Measurements from ENCODE around the gene ARFRP1. TPM values are rescaled to one million over a fixed set of nuclear protein-coding genes. Genes with fewer than 3 reads are reported as not detected.

ARFRP1 gene
- total RNA-seq, 2 experiments from 2014 or later = 53.3 to 82.1 TPM

DNA sequence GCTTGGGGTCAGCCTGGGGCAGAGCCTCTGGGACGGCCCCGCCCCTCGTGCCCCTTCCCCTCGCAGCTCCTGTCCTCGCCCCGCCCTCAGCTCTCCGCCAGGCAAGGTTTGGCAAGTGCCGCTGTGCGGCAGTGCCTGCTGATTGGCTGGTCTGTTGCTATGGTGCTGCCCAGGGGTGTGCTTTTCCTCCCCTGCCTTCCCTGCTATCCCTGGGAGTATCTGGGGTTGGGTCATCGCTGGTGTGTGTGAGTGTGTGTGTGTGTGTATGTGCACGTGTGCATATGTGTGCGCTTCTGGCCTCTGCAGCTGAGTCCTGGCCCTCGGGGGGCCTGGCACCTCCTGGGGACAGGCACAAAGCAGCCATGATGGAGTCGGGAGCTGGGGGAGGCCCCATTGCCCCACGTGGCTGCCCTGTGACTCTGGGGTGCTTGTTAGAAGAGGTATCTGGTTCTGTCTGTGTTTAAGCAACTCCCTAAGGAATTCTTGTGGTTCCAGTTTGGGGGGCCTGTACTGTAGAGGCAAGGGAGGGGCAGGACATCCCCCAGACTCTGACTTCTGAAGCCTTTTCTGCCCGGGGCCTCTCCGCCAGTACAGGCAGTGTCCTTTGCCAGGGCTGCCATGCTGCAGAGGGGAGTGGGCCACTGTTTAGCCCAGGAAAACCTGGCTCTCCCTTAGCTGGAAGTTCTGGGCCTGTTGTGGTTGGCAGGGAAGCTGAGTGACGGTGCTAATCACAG is 42.7 kb downstream of the ARFRP1 start:
- no peak for DNase-seq (ENCODE audit: low spot score)
- Histone ChIP-seq H3K27ac (ENCODE audit: low read depth, low read length, poor library complexity, severe bottlenecking) (no peak overlapping the region), H2AFZ (ENCODE audit: low read length) (no peak overlapping the region), H4K20me1 (ENCODE audit: insufficient read depth, low read length) (no peaks in the 10 kb centered on the region), H3K9me3 (ENCODE audit: low read length) (no peaks in the 10 kb centered on the region), H3K4me1 (ENCODE audit: insufficient read depth, low read length, poor library complexity, severe bottlenecking) (no peaks in the 10 kb centered on the region), H3K79me2 (ENCODE audit: insufficient read depth, low read depth, low read length) (no peaks in the 10 kb centered on the region), H3K36me3 (ENCODE audit: insufficient read depth, low read length) (peaks cover 64% of the 10 kb centered on the region), H3K4me2 (ENCODE audit: low read length) (no peak overlapping the region), H3K9me2 (ENCODE audit: insufficient read depth, low read length) (no peaks in the 10 kb centered on the region), H3K4me3 (ENCODE audit: low read depth, low read length, poor library complexity, severe bottlenecking) (no peak overlapping the region)
- CTCF ChIA-PET (ENCODE audit: unreplicated experiment) = no interaction called here
- no peak for TF ChIP-seq EZH2phosphoT487 (IDR thresholded peaks at IDR 0.05; ENCODE audit: borderline replicate concordance, low read depth, low read length)
- TF ChIP-seq, protein P1, sequence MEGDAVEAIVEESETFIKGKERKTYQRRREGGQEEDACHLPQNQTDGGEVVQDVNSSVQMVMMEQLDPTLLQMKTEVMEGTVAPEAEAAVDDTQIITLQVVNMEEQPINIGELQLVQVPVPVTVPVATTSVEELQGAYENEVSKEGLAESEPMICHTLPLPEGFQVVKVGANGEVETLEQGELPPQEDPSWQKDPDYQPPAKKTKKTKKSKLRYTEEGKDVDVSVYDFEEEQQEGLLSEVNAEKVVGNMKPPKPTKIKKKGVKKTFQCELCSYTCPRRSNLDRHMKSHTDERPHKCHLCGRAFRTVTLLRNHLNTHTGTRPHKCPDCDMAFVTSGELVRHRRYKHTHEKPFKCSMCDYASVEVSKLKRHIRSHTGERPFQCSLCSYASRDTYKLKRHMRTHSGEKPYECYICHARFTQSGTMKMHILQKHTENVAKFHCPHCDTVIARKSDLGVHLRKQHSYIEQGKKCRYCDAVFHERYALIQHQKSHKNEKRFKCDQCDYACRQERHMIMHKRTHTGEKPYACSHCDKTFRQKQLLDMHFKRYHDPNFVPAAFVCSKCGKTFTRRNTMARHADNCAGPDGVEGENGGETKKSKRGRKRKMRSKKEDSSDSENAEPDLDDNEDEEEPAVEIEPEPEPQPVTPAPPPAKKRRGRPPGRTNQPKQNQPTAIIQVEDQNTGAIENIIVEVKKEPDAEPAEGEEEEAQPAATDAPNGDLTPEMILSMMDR (conservative IDR thresholded peaks at IDR 0.05; ENCODE audit: low read length) = no peak
- POLR2A ChIA-PET = no interaction called here
- intact Hi-C loops (cut with micrococcal nuclease; ENCODE audit: unreplicated experiment) = no loop called here
- BruUV-seq (replicated peaks) = no TSS peak

DNA sequence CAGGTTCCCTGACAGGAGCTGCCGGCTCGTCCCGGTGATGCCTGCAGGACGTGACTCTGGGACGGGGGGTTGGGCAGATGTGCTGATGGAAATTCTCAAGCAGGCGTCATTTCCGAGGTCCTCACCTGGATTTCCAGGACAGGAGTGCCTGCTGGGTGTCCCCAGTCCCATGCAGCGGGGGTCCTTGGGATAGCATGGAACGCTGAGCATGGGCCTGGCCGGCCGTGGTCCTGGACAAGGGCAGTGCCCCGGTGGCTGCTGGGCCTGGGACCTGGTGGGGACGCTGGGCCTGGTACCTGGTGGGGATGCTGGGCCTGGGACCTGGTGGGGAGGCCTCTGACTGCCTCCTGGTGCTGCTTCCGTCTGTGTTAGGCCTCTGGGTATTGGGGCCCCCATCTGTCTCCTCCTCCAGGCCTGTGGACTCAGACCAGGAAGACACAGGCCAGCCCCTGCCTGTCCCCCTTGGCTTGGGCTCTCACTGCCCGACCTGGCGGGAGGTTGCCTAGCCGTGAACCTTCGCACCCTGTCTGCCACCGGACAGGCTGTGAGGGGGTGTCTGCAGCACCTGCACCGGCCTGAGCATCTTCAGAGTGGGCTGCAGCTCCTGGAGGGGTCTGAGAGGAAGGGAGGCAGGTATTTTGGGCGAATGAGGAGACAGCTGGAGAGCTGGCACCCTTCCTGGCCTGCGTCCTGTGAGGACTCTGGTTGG is 43.5 kb downstream of the ARFRP1 start:
- Histone ChIP-seq H3K79me2 (ENCODE audit: insufficient read depth, low read depth, low read length) (peaks cover 5% of the 10 kb centered on the region; the same call in 1 of the 2 replicates), H3K9me2 (ENCODE audit: insufficient read depth, low read length) (no peaks in the 10 kb centered on the region), H3K9me3 (ENCODE audit: low read length) (no peaks in the 10 kb centered on the region), H2AFZ (ENCODE audit: low read length) (no peak overlapping the region), H4K20me1 (ENCODE audit: insufficient read depth, low read length) (no peaks in the 10 kb centered on the region), H3K4me1 (ENCODE audit: insufficient read depth, low read length, poor library complexity, severe bottlenecking) (peaks cover 3% of the 10 kb centered on the region), H3K36me3 (ENCODE audit: insufficient read depth, low read length) (peaks cover 63% of the 10 kb centered on the region), H3K4me2 (ENCODE audit: low read length) (no peak overlapping the region), H3K4me3 (ENCODE audit: low read depth, low read length, poor library complexity, severe bottlenecking) (no peak overlapping the region), H3K27ac (ENCODE audit: low read depth, low read length, poor library complexity, severe bottlenecking) (no peak overlapping the region)
- intact Hi-C loops (cut with micrococcal nuclease; ENCODE audit: unreplicated experiment) = no loop called here
- POLR2A ChIA-PET = no interaction called here
- TF ChIP-seq EZH2phosphoT487 (IDR thresholded peaks at IDR 0.05; ENCODE audit: borderline replicate concordance, low read depth, low read length) = no peak
- TF ChIP-seq, protein P1 (conservative IDR thresholded peaks at IDR 0.05; ENCODE audit: low read length) = no peak
- DNase-seq (ENCODE audit: low spot score) = no peak
- CTCF ChIA-PET (ENCODE audit: unreplicated experiment) = interaction anchor here (0.7 kb wide), 1 partner anchor 203 kb away, joined by 3 read pairs; no protein-coding TSS in a partner anchor
- no TSS peak for BruUV-seq (replicated peaks)
